PC-9 (cell line): ENCODE measurements around the gene CNNM2. TPM values are rescaled to one million over a fixed set of nuclear protein-coding genes. Genes with fewer than 3 reads are reported as not detected.

ENCODE experiments used
- BruUV-seq: library from RNA; stranded (reverse); fragments of 400-500 nt; replicated peaks from 2 replicates; lab custom pipeline; 2021; lab: Mats Ljungman, UMichigan
- CTCF ChIA-PET: fragments of 300-600 bp; sonication (Branson Sonifier 250); formaldehyde crosslinking; loops from one replicate; lab custom pipeline; 2022; ENCODE audit warnings: antibody characterized with exemption; lab: Charles Lee
- POLR2A ChIA-PET: fragments of 300-600 bp; sonication (Branson Sonifier 250); formaldehyde crosslinking; loops from one replicate; lab custom pipeline; 2022; ENCODE audit warnings: antibody characterized with exemption; ENCODE audit not compliant: unreplicated experiment; lab: Charles Lee
- DNase-seq, 2 experiments: peaks; one replicate each; pipeline versions ENCODE4 v3.0.0 to v3.0.0-alpha.2; 2015 to 2022; ENCODE audit warnings: mixed read lengths in 1 of 2
- H2AFZ ChIP-seq: fragments of 200-600 bp; sonication (generic); 2 replicates; pipeline ENCODE4 v1.8.1; 2017; ENCODE audit warnings: antibody characterized with exemption
- H3F3A ChIP-seq: fragments of 200-600 bp; sonication (generic); 2 replicates; pipeline ENCODE4 v1.8.1; 2017; ENCODE audit warnings: antibody characterized with exemption, mild to moderate bottlenecking, low read depth; ENCODE audit not compliant: insufficient read depth
- H3K27ac ChIP-seq: fragments of 200-600 bp; sonication (generic); 2 replicates; pipeline ENCODE4 v1.6.1; 2016; ENCODE audit warnings: mixed run types
- H3K27me3 ChIP-seq: fragments of 200-600 bp; sonication (generic); 2 replicates; pipeline ENCODE4 v1.6.1; 2016; ENCODE audit warnings: low read depth, mixed run types; ENCODE audit not compliant: insufficient read depth
- H3K36me3 ChIP-seq: fragments of 200-600 bp; sonication (generic); 2 replicates; pipeline ENCODE4 v1.6.1; 2016; ENCODE audit warnings: low read depth, mixed run types
- H3K4me1 ChIP-seq: fragments of 200-600 bp; sonication (generic); replicated peaks from 2 replicates; pipeline ENCODE4 v1.6.1; 2016; ENCODE audit warnings: mixed run types; ENCODE audit not compliant: insufficient read depth
- H3K4me2 ChIP-seq: fragments of 200-600 bp; sonication (generic); 2 replicates; pipeline ENCODE4 v1.6.1; 2017; ENCODE audit warnings: mixed run types
- H3K4me3 ChIP-seq: fragments of 200-600 bp; sonication (generic); 2 replicates; pipeline ENCODE4 v1.6.1; 2016; ENCODE audit warnings: mixed run types
- H3K79me2 ChIP-seq: fragments of 200-600 bp; sonication (generic); 2 replicates; pipeline ENCODE4 v1.6.1; 2017; ENCODE audit warnings: low read depth, mixed run types
- H3K9me2 ChIP-seq: fragments of 200-600 bp; sonication (generic); 2 replicates; pipeline ENCODE4 v1.8.1; 2017; ENCODE audit warnings: mild to moderate bottlenecking; ENCODE audit not compliant: insufficient read depth
- H3K9me3 ChIP-seq: fragments of 200-600 bp; sonication (generic); 2 replicates; pipeline ENCODE4 v1.8.1; 2016; ENCODE audit warnings: low read depth; ENCODE audit not compliant: insufficient read depth
- H4K20me1 ChIP-seq: fragments of 200-600 bp; sonication (generic); 2 replicates; pipeline ENCODE4 v1.8.1; 2017; ENCODE audit not compliant: insufficient read depth
- EZH2 ChIP-seq: fragments of 200-600 bp; sonication (generic); IDR thresholded peaks from 2 replicates; pipeline ENCODE4 v1.8.0; 2017; ENCODE audit warnings: antibody characterized with exemption, low read depth
- intact Hi-C: fragments of 100-400 bp; cut with micrococcal nuclease; formaldehyde crosslinking; loops from one replicate; pipeline ENCODE4 v1.10.0; 2022; ENCODE audit not compliant: unreplicated experiment
- total RNA-seq: library from RNA; stranded (reverse); gene quantifications from 2 replicates; pipeline ENCODE4 v1.2.3, GENCODE V29; 2021
- TF ChIP-seq, protein P1 (sequence below): fragments of 200-600 bp; sonication (generic); conservative IDR thresholded peaks from 2 replicates; pipeline ENCODE4 v1.6.1; 2017; ENCODE audit warnings: mixed run types, antibody characterized with exemption, mild to moderate bottlenecking, moderate library complexity

Gene CNNM2
- total RNA-seq, 1 experiment from 2014 or later = 8.8 TPM

DNA sequence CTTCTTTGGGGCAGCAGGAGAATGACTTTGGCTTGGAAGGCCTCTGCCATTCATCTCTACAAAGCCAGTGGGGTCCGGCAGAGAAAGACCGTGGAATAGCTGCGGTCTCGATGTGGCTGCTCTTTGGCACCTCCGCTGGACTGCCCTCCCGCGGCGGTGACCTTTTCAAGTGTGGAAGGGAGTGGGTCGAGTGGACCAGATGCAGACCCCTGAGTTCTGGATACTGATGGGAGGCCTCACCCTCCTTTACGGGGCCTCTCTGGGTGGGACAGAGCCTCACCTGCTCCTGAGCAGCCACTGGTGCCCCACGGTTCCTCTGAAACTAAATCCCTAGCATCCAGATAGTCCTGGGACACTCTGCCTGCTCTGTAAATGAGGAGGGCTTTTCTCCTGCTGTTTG lies 161.9 kb downstream of the CNNM2 start:
- Histone ChIP-seq H4K20me1 (no peaks in the 10 kb centered on the region), H3K27ac (no peak overlapping the region), H3K27me3 (no peaks in the 10 kb centered on the region), H3K79me2 (no peaks in the 10 kb centered on the region), H3K9me2 (no peaks in the 10 kb centered on the region), H3K9me3 (no peaks in the 10 kb centered on the region), H3F3A (peaks cover 16% of the 10 kb centered on the region), H3K4me1 (no peaks in the 10 kb centered on the region), H3K4me3 (no peak overlapping the region), H3K4me2 (no peak overlapping the region), H3K36me3 (no peaks in the 10 kb centered on the region), H2AFZ (no peak overlapping the region)
- no TSS peak for BruUV-seq
- DNase-seq = no peak
- TF ChIP-seq, protein P1, sequence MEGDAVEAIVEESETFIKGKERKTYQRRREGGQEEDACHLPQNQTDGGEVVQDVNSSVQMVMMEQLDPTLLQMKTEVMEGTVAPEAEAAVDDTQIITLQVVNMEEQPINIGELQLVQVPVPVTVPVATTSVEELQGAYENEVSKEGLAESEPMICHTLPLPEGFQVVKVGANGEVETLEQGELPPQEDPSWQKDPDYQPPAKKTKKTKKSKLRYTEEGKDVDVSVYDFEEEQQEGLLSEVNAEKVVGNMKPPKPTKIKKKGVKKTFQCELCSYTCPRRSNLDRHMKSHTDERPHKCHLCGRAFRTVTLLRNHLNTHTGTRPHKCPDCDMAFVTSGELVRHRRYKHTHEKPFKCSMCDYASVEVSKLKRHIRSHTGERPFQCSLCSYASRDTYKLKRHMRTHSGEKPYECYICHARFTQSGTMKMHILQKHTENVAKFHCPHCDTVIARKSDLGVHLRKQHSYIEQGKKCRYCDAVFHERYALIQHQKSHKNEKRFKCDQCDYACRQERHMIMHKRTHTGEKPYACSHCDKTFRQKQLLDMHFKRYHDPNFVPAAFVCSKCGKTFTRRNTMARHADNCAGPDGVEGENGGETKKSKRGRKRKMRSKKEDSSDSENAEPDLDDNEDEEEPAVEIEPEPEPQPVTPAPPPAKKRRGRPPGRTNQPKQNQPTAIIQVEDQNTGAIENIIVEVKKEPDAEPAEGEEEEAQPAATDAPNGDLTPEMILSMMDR = no peak
- no peak for TF ChIP-seq EZH2
- ChIA-PET CTCF (no interaction called here), POLR2A (no interaction called here)
- intact Hi-C loops = no loop called here

DNA sequence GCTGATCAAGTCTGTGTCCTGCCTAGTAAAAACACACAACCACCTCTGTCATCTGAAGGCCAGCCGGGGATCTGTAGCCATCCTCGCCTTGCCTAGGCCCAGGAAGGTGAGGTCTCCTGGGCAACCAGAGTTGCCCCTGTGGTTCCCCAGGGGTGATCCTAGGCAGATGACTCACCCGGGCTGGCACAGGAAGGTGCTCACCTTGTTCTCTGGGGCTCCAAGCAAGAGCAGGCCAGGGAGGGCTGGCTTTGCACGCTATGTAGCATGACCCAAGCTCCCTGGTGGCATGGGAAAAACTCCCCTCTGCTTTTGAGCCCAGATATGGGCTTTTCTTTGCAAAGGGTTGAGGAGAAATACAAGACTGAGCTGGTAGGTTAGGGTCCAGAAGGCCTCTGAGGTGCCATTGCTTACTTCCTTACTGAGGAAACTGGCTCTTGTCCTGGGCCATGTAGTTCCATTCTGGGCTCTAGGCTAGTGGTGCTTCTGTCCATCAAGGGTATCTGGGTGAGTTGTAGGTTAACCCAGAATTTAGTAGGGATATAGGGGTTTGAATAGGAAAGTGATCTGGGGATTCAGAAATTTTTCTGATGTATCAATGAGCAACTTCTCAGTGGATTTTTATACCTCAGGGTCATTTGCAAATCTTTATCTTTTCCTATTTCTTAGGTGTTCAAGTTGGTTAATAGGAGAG lies 162.9 kb downstream of the CNNM2 start:
- no peaks in the 10 kb centered on the region for H3K79me2 ChIP-seq
- peaks cover 16% of the 10 kb centered on the region for H3F3A ChIP-seq
- POLR2A ChIA-PET = no interaction called here
- no peaks in the 10 kb centered on the region for H3K9me2 ChIP-seq
- no peaks in the 10 kb centered on the region for H3K4me1 ChIP-seq
- H3K4me2 ChIP-seq = no peak overlapping the region
- H3K27me3 ChIP-seq = no peaks in the 10 kb centered on the region
- H2AFZ ChIP-seq = no peak overlapping the region
- no peak overlapping the region for H3K27ac ChIP-seq
- CTCF ChIA-PET = interaction anchor here (0.5 kb wide), 1 partner anchor 164 kb away, joined by 3 read pairs; no protein-coding TSS in a partner anchor
- H4K20me1 ChIP-seq = no peaks in the 10 kb centered on the region
- H3K4me3 ChIP-seq = no peak overlapping the region
- H3K9me3 ChIP-seq = no peaks in the 10 kb centered on the region
- H3K36me3 ChIP-seq = peaks cover 4% of the 10 kb centered on the region; the same call in 1 of the 2 replicates
- BruUV-seq = TSS peak; percentile 5
- no peak for TF ChIP-seq EZH2
- TF ChIP-seq, protein P1 = no peak
- DNase-seq = peak in 1 of 2 experiments; percentile 18
- intact Hi-C loops = no loop called here

DNA sequence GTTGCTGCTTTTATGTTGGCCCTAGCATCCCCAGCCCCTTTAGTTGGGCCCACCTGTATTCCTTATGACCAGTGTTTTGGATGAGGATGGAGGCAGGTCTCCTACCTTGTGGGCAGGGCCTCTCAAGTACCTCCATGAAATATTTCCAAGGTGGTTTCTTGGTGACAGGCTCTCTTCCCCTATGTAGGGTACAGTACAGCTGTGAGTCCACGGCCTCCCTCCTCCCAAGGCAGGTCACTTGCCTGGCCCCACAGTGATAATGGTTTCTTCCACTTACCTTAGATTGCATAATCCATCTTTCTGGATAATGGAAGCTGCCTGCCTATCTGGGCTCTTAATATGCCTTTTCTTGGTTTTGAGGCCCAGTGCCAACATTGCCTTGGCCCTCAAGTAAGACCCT lies 164.6 kb downstream of the CNNM2 start:
- CTCF ChIA-PET = no interaction called here
- intact Hi-C loops = no loop called here
- H3K9me3 ChIP-seq = no peaks in the 10 kb centered on the region
- no peak overlapping the region for H3K4me2 ChIP-seq
- no peak overlapping the region for H3K4me3 ChIP-seq
- no TSS peak for BruUV-seq
- H2AFZ ChIP-seq = no peak overlapping the region
- POLR2A ChIA-PET = no interaction called here
- no peaks in the 10 kb centered on the region for H3K4me1 ChIP-seq
- no peak overlapping the region for H3K27ac ChIP-seq
- no peaks in the 10 kb centered on the region for H4K20me1 ChIP-seq
- H3K9me2 ChIP-seq = no peaks in the 10 kb centered on the region
- H3F3A ChIP-seq = peaks cover 19% of the 10 kb centered on the region
- no peak for TF ChIP-seq EZH2
- TF ChIP-seq, protein P1 = no peak
- peaks cover 8% of the 10 kb centered on the region; the same call in 1 of the 2 replicates for H3K36me3 ChIP-seq
- H3K27me3 ChIP-seq = no peaks in the 10 kb centered on the region
- DNase-seq = no peak
- H3K79me2 ChIP-seq = no peaks in the 10 kb centered on the region
